H1 (cell line): ENCODE data around the gene WDR7. TPM values are rescaled to one million over a fixed set of nuclear protein-coding genes. Genes with fewer than 3 reads are reported as not detected.

Experiments
- CHD7 ChIP-seq: fragments of 300-600 bp; sonication (generic); IDR thresholded peaks from 2 replicates; pipeline ENCODE4 v1.7.1; 2012; ENCODE audit warnings: low read length, moderate library complexity, mild to moderate bottlenecking, inconsistent platforms; ENCODE audit not compliant: insufficient replicate concordance
- polyA plus RNA-seq, 7 experiments: library from polyadenylated mRNA; depleted of rRNA in 3 of 7; stranded (reverse) in 5 of 7; unstranded in 2 of 7; fragments of >200 nt in 5 of 7; fragments of 200-250 nt in 2 of 7; gene quantifications; 1 replicate in 5 of 7; 2 replicates in 1 of 7; 4 replicates in 1 of 7; pipeline versions ENCODE4 v1.2.1 to v1.2.3, GENCODE V29; 2011 to 2013; ENCODE audit warnings: missing spikeins in 2 of 7, mixed read lengths in 2 of 7
- total RNA-seq: library from RNA; stranded (reverse); fragmentation: NEBNext Ultra II Directional; extraction: Animal tissue kit (Norgen Biotek cat#: 25700); gene quantifications from 2 replicates; pipeline ENCODE4 v1.2.1, GENCODE V29; 2021

WDR7 gene
- total and polyA plus RNA-seq, 2 of the 8 experiments (the other 6 are each of a cell fraction or from before 2014, with no cell fraction given) = 5.5 to 15.2 TPM

GRCh38 chr18:56627991-56628390 is 23.2 kb upstream of the WDR7 start (continued):
- TF ChIP-seq CHD7 = no peak
